Hepatocyte (in vitro differentiated cells): ENCODE measurements around the gene RDX. TPM values are rescaled to one million over a fixed set of nuclear protein-coding genes. Genes with fewer than 3 reads are reported as not detected.
"Not testable (repeated sequence)": the region's sequence is repeated elsewhere in the genome, so short reads cannot be mapped to it uniquely, and the experiment has no call there.

Experiments used
- DNase-seq: peaks from one replicate; pipeline ENCODE4 v3.0.0-alpha.2; 2016; ENCODE audit warnings: low spot score
- H2AFZ ChIP-seq: fragments of 200-600 bp; sonication (generic); 2 replicates; pipeline ENCODE4 v1.6.0; 2016; ENCODE audit warnings: antibody characterized with exemption, mild to moderate bottlenecking
- H3K27ac ChIP-seq: fragments of 200-600 bp; sonication (generic); 2 replicates; pipeline ENCODE4 v1.5.1; 2016; ENCODE audit warnings: mild to moderate bottlenecking
- H3K27me3 ChIP-seq: fragments of 200-600 bp; sonication (generic); 2 replicates; pipeline ENCODE4 v1.6.1; 2016
- H3K36me3 ChIP-seq: fragments of 200-600 bp; sonication (generic); replicated peaks from 2 replicates; pipeline ENCODE4 v1.5.1; 2016; ENCODE audit warnings: low read depth; ENCODE audit not compliant: insufficient read depth
- H3K4me1 ChIP-seq: fragments of 200-600 bp; sonication (generic); 2 replicates; pipeline ENCODE4 v1.5.1; 2016; ENCODE audit warnings: mild to moderate bottlenecking, moderate library complexity; ENCODE audit not compliant: insufficient read depth
- H3K4me2 ChIP-seq: fragments of 200-600 bp; sonication (generic); 2 replicates; pipeline ENCODE4 v1.6.0; 2016
- H3K4me3 ChIP-seq: fragments of 200-600 bp; sonication (generic); 2 replicates; pipeline ENCODE4 v1.5.1; 2016; ENCODE audit warnings: mild to moderate bottlenecking
- H3K79me2 ChIP-seq: fragments of 200-600 bp; sonication (generic); 2 replicates; pipeline ENCODE4 v1.6.0; 2017; ENCODE audit warnings: mild to moderate bottlenecking
- H3K9me2 ChIP-seq: fragments of 200-600 bp; sonication (generic); replicated peaks from 2 replicates; pipeline ENCODE4 v1.6.0; 2017; ENCODE audit warnings: mild to moderate bottlenecking; ENCODE audit not compliant: insufficient read depth
- H3K9me3 ChIP-seq: fragments of 200-600 bp; sonication (generic); 2 replicates; pipeline ENCODE4 v1.5.1; 2016; ENCODE audit warnings: low read depth, mild to moderate bottlenecking
- H4K20me1 ChIP-seq: fragments of 200-600 bp; sonication (generic); 2 replicates; pipeline ENCODE4 v1.6.0; 2016; ENCODE audit warnings: mild to moderate bottlenecking; ENCODE audit not compliant: insufficient read depth, poor library complexity, severe bottlenecking
- EZH2 ChIP-seq: fragments of 200-600 bp; sonication (generic); IDR thresholded peaks from 2 replicates; pipeline ENCODE4 v1.6.1; 2016; ENCODE audit warnings: antibody characterized with exemption, mild to moderate bottlenecking, borderline replicate concordance
- EZH2phosphoT487 ChIP-seq: fragments of 200-600 bp; sonication (generic); IDR thresholded peaks from one replicate; pipeline ENCODE4 v1.6.1; 2018; ENCODE audit warnings: antibody characterized with exemption, mild to moderate bottlenecking, low read depth, moderate library complexity; ENCODE audit not compliant: unreplicated experiment, severe bottlenecking
- WGBS: methylation state at CpG from one replicate; pipeline ENCODE4 v1.1.6; 2016; ENCODE audit warnings: low lambda C conversion rate; ENCODE audit errors: missing lambda C conversion rate; 5-methylcytosine and 5-hydroxymethylcytosine counted together
- polyA plus RNA-seq: library from polyadenylated mRNA; unstranded; fragments of >200 nt; fragmentation: Nextera tagmentation; extraction: Ambion mirVana; gene quantifications from 2 replicates; pipeline ENCODE4 v1.2.1, GENCODE V29; 2016
- total RNA-seq: library from RNA; depleted of rRNA; stranded (reverse); fragments of >200 nt; gene quantifications from 2 replicates; pipeline ENCODE4 v1.2.3, GENCODE V29; 2014
- TF ChIP-seq, protein P1 (sequence below): fragments of 200-600 bp; sonication (generic); IDR thresholded peaks from 2 replicates; pipeline ENCODE4 v1.5.1; 2016; ENCODE audit warnings: antibody characterized with exemption, mild to moderate bottlenecking; ENCODE audit not compliant: poor library complexity

Gene RDX
- total and polyA plus RNA-seq, 2 experiments from 2014 or later: 106 to 143 TPM

DNA sequence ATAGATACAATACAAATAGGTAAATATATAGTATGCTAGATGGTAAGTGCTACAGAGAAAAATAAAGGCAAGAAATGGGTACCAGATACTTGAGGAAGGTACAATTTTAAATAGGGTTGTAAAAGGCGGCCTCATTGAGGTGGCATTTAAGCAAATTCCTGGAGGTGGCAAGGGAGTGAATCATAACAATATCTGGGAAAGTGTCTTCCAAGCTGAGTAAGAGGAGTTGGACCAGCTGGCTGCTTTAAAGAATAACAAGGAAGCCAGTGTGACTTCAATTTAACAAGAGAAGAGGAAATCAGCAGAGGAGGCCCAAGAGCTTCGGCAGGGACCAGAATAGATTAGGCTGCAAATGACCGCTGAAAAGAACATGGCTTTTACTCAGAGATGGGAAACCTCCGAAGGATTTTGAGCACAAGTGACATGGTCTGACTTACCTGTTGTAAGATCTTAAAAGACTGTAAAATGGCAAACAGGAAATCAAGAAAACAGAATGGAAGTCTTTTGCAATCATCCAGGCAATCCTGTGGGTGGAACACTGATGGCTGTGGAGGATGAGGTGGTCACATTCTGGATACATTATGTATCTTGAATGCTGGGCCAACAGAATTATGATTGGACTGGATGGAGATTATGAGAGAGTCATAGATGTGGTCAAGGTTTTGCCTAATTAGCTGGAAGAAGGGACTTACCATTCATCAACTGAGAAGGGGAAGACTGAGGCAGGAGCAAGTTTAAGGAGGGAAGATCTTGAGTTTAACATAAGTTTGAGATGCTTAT, 77.2 kb downstream of the RDX start:
- Histone ChIP-seq H3K4me2 (no peak overlapping the region), H4K20me1 (no peaks in the 10 kb centered on the region), H3K79me2 (no peaks in the 10 kb centered on the region), H2AFZ (no peak overlapping the region), H3K27me3 (no peaks in the 10 kb centered on the region), H3K9me2 (no peaks in the 10 kb centered on the region), H3K9me3 (no peaks in the 10 kb centered on the region), H3K4me3 (no peak overlapping the region), H3K36me3 (no peaks in the 10 kb centered on the region), H3K27ac (no peak overlapping the region), H3K4me1 (no peaks in the 10 kb centered on the region)
- 91% methylated on average over 4 of the region's 4 CpGs for WGBS
- TF ChIP-seq, protein P1, sequence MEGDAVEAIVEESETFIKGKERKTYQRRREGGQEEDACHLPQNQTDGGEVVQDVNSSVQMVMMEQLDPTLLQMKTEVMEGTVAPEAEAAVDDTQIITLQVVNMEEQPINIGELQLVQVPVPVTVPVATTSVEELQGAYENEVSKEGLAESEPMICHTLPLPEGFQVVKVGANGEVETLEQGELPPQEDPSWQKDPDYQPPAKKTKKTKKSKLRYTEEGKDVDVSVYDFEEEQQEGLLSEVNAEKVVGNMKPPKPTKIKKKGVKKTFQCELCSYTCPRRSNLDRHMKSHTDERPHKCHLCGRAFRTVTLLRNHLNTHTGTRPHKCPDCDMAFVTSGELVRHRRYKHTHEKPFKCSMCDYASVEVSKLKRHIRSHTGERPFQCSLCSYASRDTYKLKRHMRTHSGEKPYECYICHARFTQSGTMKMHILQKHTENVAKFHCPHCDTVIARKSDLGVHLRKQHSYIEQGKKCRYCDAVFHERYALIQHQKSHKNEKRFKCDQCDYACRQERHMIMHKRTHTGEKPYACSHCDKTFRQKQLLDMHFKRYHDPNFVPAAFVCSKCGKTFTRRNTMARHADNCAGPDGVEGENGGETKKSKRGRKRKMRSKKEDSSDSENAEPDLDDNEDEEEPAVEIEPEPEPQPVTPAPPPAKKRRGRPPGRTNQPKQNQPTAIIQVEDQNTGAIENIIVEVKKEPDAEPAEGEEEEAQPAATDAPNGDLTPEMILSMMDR: no peak
- TF ChIP-seq EZH2phosphoT487 (no peak), EZH2 (no peak)
- no peak for DNase-seq

DNA sequence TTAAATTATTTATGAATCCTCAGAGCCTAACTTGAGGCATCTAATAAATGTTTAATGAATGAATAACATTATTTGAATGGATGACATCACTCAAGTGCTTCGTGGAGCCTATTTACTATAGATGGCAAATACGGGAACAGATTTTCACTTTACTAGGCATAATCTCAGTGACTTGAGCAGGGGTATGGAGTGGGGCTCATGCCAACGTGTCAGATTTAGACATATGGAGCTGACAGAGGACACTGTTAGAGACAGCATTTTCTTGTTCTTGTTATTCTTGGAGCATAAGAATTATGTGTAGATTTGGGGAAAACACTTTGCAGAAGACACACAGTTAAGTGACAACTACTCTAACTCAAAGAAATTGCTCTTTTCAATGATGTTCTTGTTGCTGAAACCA, 78.5 kb downstream of the RDX start:
- Histone ChIP-seq H3K79me2 (no peaks in the 10 kb centered on the region), H3K27me3 (no peaks in the 10 kb centered on the region)
- WGBS: 85% methylated on average over 3 of the region's 3 CpGs

DNA sequence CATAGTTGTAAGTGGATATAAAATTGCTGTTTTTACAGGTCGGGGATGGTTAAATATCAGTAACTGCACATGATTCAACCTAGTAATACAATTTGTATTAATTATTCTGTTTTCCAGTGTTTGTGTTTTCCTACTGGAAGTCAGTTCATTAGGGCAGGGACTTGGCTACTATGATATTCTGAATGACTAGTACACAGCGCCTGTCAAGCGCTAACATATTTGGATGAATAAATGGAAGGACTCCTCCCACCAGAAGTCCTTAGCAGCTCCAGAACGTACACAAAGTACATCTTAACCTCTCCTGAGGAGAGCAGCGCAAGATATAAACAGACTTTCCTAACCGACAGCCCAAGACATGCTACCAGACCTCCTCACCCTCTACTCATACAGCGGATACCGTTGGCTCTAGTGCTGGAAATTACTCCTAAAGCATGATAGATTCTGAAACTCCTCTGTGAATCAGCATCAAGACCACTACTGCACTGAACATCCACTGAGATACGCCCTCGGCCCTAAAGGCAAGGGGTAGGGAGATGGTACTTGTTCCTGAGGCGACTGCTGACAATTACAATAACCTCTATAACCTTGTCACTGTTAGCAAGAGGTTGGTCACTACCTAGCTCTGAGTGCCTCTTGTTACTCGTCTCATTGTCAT, 79.1 kb downstream of the RDX start:
- Histone ChIP-seq H3K4me1 (no peaks in the 10 kb centered on the region), H4K20me1 (no peaks in the 10 kb centered on the region), H2AFZ (no peak overlapping the region), H3K36me3 (no peaks in the 10 kb centered on the region), H3K4me3 (no peak overlapping the region), H3K27me3 (no peaks in the 10 kb centered on the region), H3K9me3 (no peaks in the 10 kb centered on the region), H3K4me2 (no peak overlapping the region), H3K79me2 (no peaks in the 10 kb centered on the region), H3K27ac (no peak overlapping the region), H3K9me2 (no peaks in the 10 kb centered on the region)
- 95% methylated on average over 12 of the region's 12 CpGs for WGBS
- TF ChIP-seq, protein P1: no peak
- no peak for TF ChIP-seq EZH2phosphoT487
- no peak for DNase-seq

More for the DNA sequence above, 78.5 kb downstream of the RDX start:
- Histone ChIP-seq H3K4me1 (no peaks in the 10 kb centered on the region), H3K4me2 (no peak overlapping the region), H4K20me1 (no peaks in the 10 kb centered on the region), H2AFZ (no peak overlapping the region), H3K4me3 (no peak overlapping the region), H3K9me2 (no peaks in the 10 kb centered on the region), H3K9me3 (no peaks in the 10 kb centered on the region), H3K27ac (no peak overlapping the region), H3K36me3 (no peaks in the 10 kb centered on the region)
- TF ChIP-seq, protein P1: no peak
- TF ChIP-seq EZH2phosphoT487: no peak
- no peak for TF ChIP-seq EZH2
- DNase-seq: no peak

- not testable (repeated sequence) for H3K79me2 ChIP-seq, H3K4me1 ChIP-seq, H3K9me3 ChIP-seq, H3K27me3 ChIP-seq, DNase-seq, H4K20me1 ChIP-seq, H3K27ac ChIP-seq, H3K9me2 ChIP-seq, H3K36me3 ChIP-seq
- Histone ChIP-seq H2AFZ (peak overlapping the region; percentile 43), H3K4me2 (peak overlapping the region; percentile 81), H3K4me3 (peak overlapping the region; percentile 29)
- WGBS: 4% methylated on average over 10 of the region's 14 CpGs
Measured at GRCh38 chr11:110209313-110209694, 87.1 kb downstream of the RDX start.
